Ovary (tissue), 3 donors: Measurements from ENCODE around the gene EVI5.

Source experiments
- EP300 ChIP-seq: sonication (generic); formaldehyde crosslinking; IDR thresholded peaks from one replicate; pipeline ENCODE4 v1.6.1; 2017; ENCODE audit warnings: antibody characterized with exemption
- TF ChIP-seq, protein P1 (sequence below), 3 donors: fragments of 450-650 bp in 2 of 3; fragments of 200-600 bp in 1 of 3; IDR thresholded peaks; one replicate each; pipeline versions ENCODE4 v1.5.1 to v1.8.0; 2016 to 2022; ENCODE audit warnings: antibody characterized with exemption in 3 of 3, mild to moderate bottlenecking in 1 of 3
- donor health status: DM: no; HTN: no; CAD: no.

GRCh38 chr1:92754719-92755050, 30.2 kb downstream of the EVI5 start:
- TF ChIP-seq, protein P1, sequence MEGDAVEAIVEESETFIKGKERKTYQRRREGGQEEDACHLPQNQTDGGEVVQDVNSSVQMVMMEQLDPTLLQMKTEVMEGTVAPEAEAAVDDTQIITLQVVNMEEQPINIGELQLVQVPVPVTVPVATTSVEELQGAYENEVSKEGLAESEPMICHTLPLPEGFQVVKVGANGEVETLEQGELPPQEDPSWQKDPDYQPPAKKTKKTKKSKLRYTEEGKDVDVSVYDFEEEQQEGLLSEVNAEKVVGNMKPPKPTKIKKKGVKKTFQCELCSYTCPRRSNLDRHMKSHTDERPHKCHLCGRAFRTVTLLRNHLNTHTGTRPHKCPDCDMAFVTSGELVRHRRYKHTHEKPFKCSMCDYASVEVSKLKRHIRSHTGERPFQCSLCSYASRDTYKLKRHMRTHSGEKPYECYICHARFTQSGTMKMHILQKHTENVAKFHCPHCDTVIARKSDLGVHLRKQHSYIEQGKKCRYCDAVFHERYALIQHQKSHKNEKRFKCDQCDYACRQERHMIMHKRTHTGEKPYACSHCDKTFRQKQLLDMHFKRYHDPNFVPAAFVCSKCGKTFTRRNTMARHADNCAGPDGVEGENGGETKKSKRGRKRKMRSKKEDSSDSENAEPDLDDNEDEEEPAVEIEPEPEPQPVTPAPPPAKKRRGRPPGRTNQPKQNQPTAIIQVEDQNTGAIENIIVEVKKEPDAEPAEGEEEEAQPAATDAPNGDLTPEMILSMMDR (IDR thresholded peaks at IDR 0.05), result no peak
- no peak for TF ChIP-seq EP300
